ENCODE measurements around the gene MTMR12.

GRCh38 chr5:32331935-32332274 lies 19.2 kb upstream of the MTMR12 start:
- TF ChIP-seq CREB5 (CRISPR knock-in tag; IDR thresholded peaks at IDR 0.05; ENCODE audit: low read depth) (no peak), TSHZ2 (CRISPR knock-in tag; IDR thresholded peaks at IDR 0.05) (no peak), CSDC2 (CRISPR knock-in tag; IDR thresholded peaks at IDR 0.05) (no peak), PATZ1 (CRISPR knock-in tag; IDR thresholded peaks at IDR 0.05; ENCODE audit: borderline replicate concordance) (no peak), GLIS3 (CRISPR knock-in tag; IDR thresholded peaks at IDR 0.05) (no peak), SNAI2 (CRISPR knock-in tag; IDR thresholded peaks at IDR 0.05) (no peak), OSR1 (CRISPR knock-in tag; IDR thresholded peaks at IDR 0.05) (no peak), ISL1 (CRISPR knock-in tag; IDR thresholded peaks at IDR 0.05) (no peak), ZNF8 (CRISPR knock-in tag; IDR thresholded peaks at IDR 0.05) (no peak), ZNF565 (CRISPR knock-in tag; conservative IDR thresholded peaks at IDR 0.05; ENCODE audit: low read depth) (no peak), ARNTL (CRISPR knock-in tag; IDR thresholded peaks at IDR 0.05; ENCODE audit: borderline replicate concordance, low read depth) (no peak), PPARA (CRISPR knock-in tag; IDR thresholded peaks at IDR 0.05; ENCODE audit: borderline replicate concordance) (no peak)

All from SK-N-SH treated with all-trans-retinoic acid at 6 μM for 48 hours (cell line).